Ishikawa (cell line): ENCODE results near the gene NEK11.

Experiments used
- CEBPB ChIP-seq: IDR thresholded peaks from 2 replicates; pipeline ENCODE4 v1.6.1; 2012
- CREB1 ChIP-seq: IDR thresholded peaks from 2 replicates; pipeline ENCODE4 v1.6.1; 2012; ENCODE audit warnings: low read depth
- EP300 ChIP-seq: IDR thresholded peaks from 2 replicates; pipeline ENCODE4 v1.6.1; 2012; ENCODE audit warnings: borderline replicate concordance
- NFIC ChIP-seq: IDR thresholded peaks from 2 replicates; pipeline ENCODE4 v1.6.1; 2012
- RAD21 ChIP-seq: IDR thresholded peaks from 2 replicates; pipeline ENCODE4 v1.6.1; 2012; ENCODE audit warnings: low read depth
- TAF1 ChIP-seq: IDR thresholded peaks from 2 replicates; pipeline ENCODE4 v1.6.1; 2012; ENCODE audit warnings: low read depth, mild to moderate bottlenecking
- TCF12 ChIP-seq: IDR thresholded peaks from 2 replicates; pipeline ENCODE4 v1.6.1; 2012; ENCODE audit warnings: low read depth
- TEAD4 ChIP-seq: IDR thresholded peaks from 2 replicates; pipeline ENCODE4 v1.6.1; 2012
- YY1 ChIP-seq: IDR thresholded peaks from 2 replicates; pipeline ENCODE4 v1.6.1; 2012; ENCODE audit warnings: low read depth
- ZBTB7A ChIP-seq: IDR thresholded peaks from 2 replicates; pipeline ENCODE4 v1.6.1; 2012; ENCODE audit warnings: low read depth
- TF ChIP-seq, protein P1 (sequence below): IDR thresholded peaks from 2 replicates; pipeline ENCODE4 v1.6.1; 2012; ENCODE audit warnings: low read depth, mild to moderate bottlenecking
- TF ChIP-seq, protein P2 (sequence below): IDR thresholded peaks from 2 replicates; pipeline ENCODE4 v1.6.1; 2012

DNA sequence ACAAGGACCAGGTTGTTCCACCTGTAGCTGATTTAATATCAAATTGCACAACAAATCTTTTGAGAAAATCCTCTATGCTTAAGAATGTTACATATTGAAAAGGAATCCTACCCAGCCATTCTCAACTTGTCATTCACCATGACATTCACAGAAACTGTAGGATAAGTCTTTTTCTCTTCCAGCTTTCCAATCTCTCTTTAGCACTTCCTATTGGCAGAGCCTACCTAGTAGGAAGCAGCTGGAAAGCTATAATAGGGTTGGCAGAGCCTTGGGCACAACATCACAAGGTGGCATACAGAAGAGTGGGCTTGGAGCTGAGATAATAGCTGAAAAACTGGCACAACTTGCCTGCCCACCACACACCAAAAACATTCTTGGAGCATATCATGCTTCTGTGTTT is 287.6 kb downstream of the NEK11 start:
- TF ChIP-seq, protein P1, sequence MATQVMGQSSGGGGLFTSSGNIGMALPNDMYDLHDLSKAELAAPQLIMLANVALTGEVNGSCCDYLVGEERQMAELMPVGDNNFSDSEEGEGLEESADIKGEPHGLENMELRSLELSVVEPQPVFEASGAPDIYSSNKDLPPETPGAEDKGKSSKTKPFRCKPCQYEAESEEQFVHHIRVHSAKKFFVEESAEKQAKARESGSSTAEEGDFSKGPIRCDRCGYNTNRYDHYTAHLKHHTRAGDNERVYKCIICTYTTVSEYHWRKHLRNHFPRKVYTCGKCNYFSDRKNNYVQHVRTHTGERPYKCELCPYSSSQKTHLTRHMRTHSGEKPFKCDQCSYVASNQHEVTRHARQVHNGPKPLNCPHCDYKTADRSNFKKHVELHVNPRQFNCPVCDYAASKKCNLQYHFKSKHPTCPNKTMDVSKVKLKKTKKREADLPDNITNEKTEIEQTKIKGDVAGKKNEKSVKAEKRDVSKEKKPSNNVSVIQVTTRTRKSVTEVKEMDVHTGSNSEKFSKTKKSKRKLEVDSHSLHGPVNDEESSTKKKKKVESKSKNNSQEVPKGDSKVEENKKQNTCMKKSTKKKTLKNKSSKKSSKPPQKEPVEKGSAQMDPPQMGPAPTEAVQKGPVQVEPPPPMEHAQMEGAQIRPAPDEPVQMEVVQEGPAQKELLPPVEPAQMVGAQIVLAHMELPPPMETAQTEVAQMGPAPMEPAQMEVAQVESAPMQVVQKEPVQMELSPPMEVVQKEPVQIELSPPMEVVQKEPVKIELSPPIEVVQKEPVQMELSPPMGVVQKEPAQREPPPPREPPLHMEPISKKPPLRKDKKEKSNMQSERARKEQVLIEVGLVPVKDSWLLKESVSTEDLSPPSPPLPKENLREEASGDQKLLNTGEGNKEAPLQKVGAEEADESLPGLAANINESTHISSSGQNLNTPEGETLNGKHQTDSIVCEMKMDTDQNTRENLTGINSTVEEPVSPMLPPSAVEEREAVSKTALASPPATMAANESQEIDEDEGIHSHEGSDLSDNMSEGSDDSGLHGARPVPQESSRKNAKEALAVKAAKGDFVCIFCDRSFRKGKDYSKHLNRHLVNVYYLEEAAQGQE: no peak
- no peak for TF ChIP-seq CREB1
- TF ChIP-seq EP300: no peak
- TF ChIP-seq, protein P2, sequence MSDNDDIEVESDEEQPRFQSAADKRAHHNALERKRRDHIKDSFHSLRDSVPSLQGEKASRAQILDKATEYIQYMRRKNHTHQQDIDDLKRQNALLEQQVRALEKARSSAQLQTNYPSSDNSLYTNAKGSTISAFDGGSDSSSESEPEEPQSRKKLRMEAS: no peak
- no peak for TF ChIP-seq RAD21
- no peak for TF ChIP-seq CEBPB
- no peak for TF ChIP-seq ZBTB7A
- no peak for TF ChIP-seq YY1
- TF ChIP-seq TEAD4: no peak
- no peak for TF ChIP-seq TAF1
- no peak for TF ChIP-seq NFIC
- TF ChIP-seq TCF12: no peak
